Measurements from ENCODE around the gene PPP1R14C.

PPP1R14C gene

GRCh38 chr6:150182460-150183078 lies 39.7 kb downstream of the PPP1R14C start:
- Histone ChIP-seq H3K4me2 (ENCODE audit: low read length) (no peak overlapping the region), H3K18ac (ENCODE audit: low read length) (no peak overlapping the region), H3K23ac (ENCODE audit: low read length) (no peak overlapping the region), H2BK12ac (ENCODE audit: low read length) (no peak overlapping the region), H2AK5ac (ENCODE audit: low read length) (no peak overlapping the region), H4K8ac (ENCODE audit: low read depth, low read length) (no peak overlapping the region), H2BK5ac (ENCODE audit: low read depth, low read length, poor library complexity) (no peak overlapping the region), H2BK120ac (ENCODE audit: insufficient read depth, low read length, poor library complexity) (no peak overlapping the region), H3K9ac (ENCODE audit: low read length) (no peak overlapping the region), H3K79me2 (ENCODE audit: control insufficient read depth, insufficient read depth, low read length, poor library complexity) (no peaks in the 10 kb centered on the region), H3K4me1 (ENCODE audit: control insufficient read depth in 1 of 2, insufficient read depth in 2 of 2, low read length in 2 of 2) (peaks cover 5 to 7% of the 10 kb centered on the region in 2 experiments), H4K91ac (ENCODE audit: low read depth, low read length) (no peak overlapping the region), H3K27ac (ENCODE audit: low read depth, low read length) (no peak overlapping the region), H3K4ac (ENCODE audit: low read depth, low read length) (no peak overlapping the region), H3K14ac (ENCODE audit: low read length) (no peak overlapping the region), H3K4me3 (ENCODE audit: low read depth, low read length) (no peak overlapping the region), H3K27me3 (ENCODE audit: insufficient read depth, low read length) (no peaks in the 10 kb centered on the region), H4K12ac (ENCODE audit: low read depth, low read length) (no peak overlapping the region), H3K79me1 (ENCODE audit: low read length) (no peaks in the 10 kb centered on the region), H3K36me3 (ENCODE audit: control insufficient read depth in 1 of 2, insufficient read depth in 2 of 2, low read length in 2 of 2) (no peaks in the 10 kb centered on the region), H2AFZ (ENCODE audit: insufficient read depth, low read length, poor library complexity) (no peak overlapping the region), H3K9me3 (ENCODE audit: insufficient read depth, low read depth, low read length) (no peaks in the 10 kb centered on the region)
- no CpG with 5 or more reads among the region's 4 CpGs for WGBS (ENCODE audit: extremely low coverage, insufficient coverage, insufficient read length)
- no peak for DNase-seq

DNA sequence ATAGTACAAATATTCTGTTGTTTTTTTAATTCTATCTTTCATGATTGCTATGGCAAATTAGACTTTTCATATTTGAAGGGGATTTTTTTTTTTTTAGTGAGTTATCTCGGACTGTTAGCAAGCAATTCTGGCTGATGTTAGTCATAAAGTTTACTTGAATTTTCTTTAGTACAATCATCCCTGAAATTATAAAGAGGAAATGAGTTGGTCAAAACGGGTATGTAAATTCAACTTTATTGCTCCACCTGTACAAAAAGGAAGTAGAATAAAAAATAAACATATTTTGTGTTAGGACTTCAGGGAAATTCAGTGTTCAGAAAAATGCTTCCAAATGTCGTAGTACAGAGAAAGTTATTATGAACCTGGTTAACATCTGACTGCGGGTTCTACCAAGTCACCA lies 40.3 kb downstream of the PPP1R14C start:
- H3K18ac ChIP-seq (ENCODE audit: low read length) = no peak overlapping the region
- H3K79me1 ChIP-seq (ENCODE audit: low read length) = no peaks in the 10 kb centered on the region
- H3K9ac ChIP-seq (ENCODE audit: low read length) = no peak overlapping the region
- no peak overlapping the region for H3K4ac ChIP-seq (ENCODE audit: low read depth, low read length)
- H3K27ac ChIP-seq (ENCODE audit: low read depth, low read length) = no peak overlapping the region
- no peak overlapping the region for H4K91ac ChIP-seq (ENCODE audit: low read depth, low read length)
- DNase-seq = no peak
- no peaks in the 10 kb centered on the region for H3K27me3 ChIP-seq (ENCODE audit: insufficient read depth, low read length)
- H3K9me3 ChIP-seq (ENCODE audit: insufficient read depth, low read depth, low read length) = no peaks in the 10 kb centered on the region
- no peaks in the 10 kb centered on the region for H3K36me3 ChIP-seq (ENCODE audit: control insufficient read depth in 1 of 2, insufficient read depth in 2 of 2, low read length in 2 of 2)
- no peak overlapping the region for H2AFZ ChIP-seq (ENCODE audit: insufficient read depth, low read length, poor library complexity)
- H3K4me1 ChIP-seq (ENCODE audit: control insufficient read depth in 1 of 2, insufficient read depth in 2 of 2, low read length in 2 of 2) = peaks cover 1 to 2% of the 10 kb centered on the region in 2 experiments
- no peak overlapping the region for H3K4me2 ChIP-seq (ENCODE audit: low read length)
- H4K12ac ChIP-seq (ENCODE audit: low read depth, low read length) = no peak overlapping the region
- no peak overlapping the region for H2BK5ac ChIP-seq (ENCODE audit: low read depth, low read length, poor library complexity)
- H2BK120ac ChIP-seq (ENCODE audit: insufficient read depth, low read length, poor library complexity) = no peak overlapping the region
- H3K4me3 ChIP-seq (ENCODE audit: low read depth, low read length) = no peak overlapping the region
- H3K14ac ChIP-seq (ENCODE audit: low read length) = no peak overlapping the region
- no peaks in the 10 kb centered on the region for H3K79me2 ChIP-seq (ENCODE audit: control insufficient read depth, insufficient read depth, low read length, poor library complexity)
- H4K8ac ChIP-seq (ENCODE audit: low read depth, low read length) = no peak overlapping the region
- H3K23ac ChIP-seq (ENCODE audit: low read length) = no peak overlapping the region
- H2AK5ac ChIP-seq (ENCODE audit: low read length) = no peak overlapping the region
- no CpG with 5 or more reads among the region's 4 CpGs for WGBS (ENCODE audit: extremely low coverage, insufficient coverage, insufficient read length)
- H2BK12ac ChIP-seq (ENCODE audit: low read length) = no peak overlapping the region

- Histone ChIP-seq H2BK5ac (ENCODE audit: low read depth, low read length, poor library complexity) (no peak overlapping the region), H4K8ac (ENCODE audit: low read depth, low read length) (no peak overlapping the region), H4K91ac (ENCODE audit: low read depth, low read length) (no peak overlapping the region), H3K36me3 (ENCODE audit: control insufficient read depth in 1 of 2, insufficient read depth in 2 of 2, low read length in 2 of 2) (no peaks in the 10 kb centered on the region), H3K79me1 (ENCODE audit: low read length) (no peaks in the 10 kb centered on the region), H4K12ac (ENCODE audit: low read depth, low read length) (no peak overlapping the region), H3K14ac (ENCODE audit: low read length) (no peak overlapping the region), H3K27ac (ENCODE audit: low read depth, low read length) (no peak overlapping the region), H2AFZ (ENCODE audit: insufficient read depth, low read length, poor library complexity) (no peak overlapping the region), H3K27me3 (ENCODE audit: insufficient read depth, low read length) (no peaks in the 10 kb centered on the region), H3K4me1 (ENCODE audit: control insufficient read depth in 1 of 2, insufficient read depth in 2 of 2, low read length in 2 of 2) (no peaks in the 10 kb centered on the region), H2BK12ac (ENCODE audit: low read length) (no peak overlapping the region), H3K4me2 (ENCODE audit: low read length) (no peak overlapping the region), H3K4ac (ENCODE audit: low read depth, low read length) (no peak overlapping the region), H3K23ac (ENCODE audit: low read length) (no peak overlapping the region), H3K4me3 (ENCODE audit: low read depth, low read length) (no peak overlapping the region), H2AK5ac (ENCODE audit: low read length) (no peak overlapping the region), H3K79me2 (ENCODE audit: control insufficient read depth, insufficient read depth, low read length, poor library complexity) (no peaks in the 10 kb centered on the region), H3K18ac (ENCODE audit: low read length) (no peak overlapping the region), H2BK120ac (ENCODE audit: insufficient read depth, low read length, poor library complexity) (no peak overlapping the region), H3K9me3 (ENCODE audit: insufficient read depth, low read depth, low read length) (no peaks in the 10 kb centered on the region), H3K9ac (ENCODE audit: low read length) (no peak overlapping the region)
- no CpG with 5 or more reads among the region's 6 CpGs for WGBS (ENCODE audit: extremely low coverage, insufficient coverage, insufficient read length)
- DNase-seq = no peak
Observed at GRCh38 chr6:150183966-150184365, 41.1 kb downstream of the PPP1R14C start.

GRCh38 chr6:150184850-150185731 lies 42.2 kb downstream of the PPP1R14C start:
- no peak overlapping the region for H4K91ac ChIP-seq (ENCODE audit: low read depth, low read length)
- no CpG with 5 or more reads among the region's 10 CpGs for WGBS (ENCODE audit: extremely low coverage, insufficient coverage, insufficient read length)

More at GRCh38 chr6:150184850-150185731, 42.2 kb downstream of the PPP1R14C start:
- no peak overlapping the region for H3K4ac ChIP-seq (ENCODE audit: low read depth, low read length)
- H2AFZ ChIP-seq (ENCODE audit: insufficient read depth, low read length, poor library complexity) = no peak overlapping the region
- no peak overlapping the region for H4K8ac ChIP-seq (ENCODE audit: low read depth, low read length)
- H3K36me3 ChIP-seq (ENCODE audit: control insufficient read depth in 1 of 2, insufficient read depth in 2 of 2, low read length in 2 of 2) = no peaks in the 10 kb centered on the region
- no peak overlapping the region for H3K18ac ChIP-seq (ENCODE audit: low read length)
- H3K79me2 ChIP-seq (ENCODE audit: control insufficient read depth, insufficient read depth, low read length, poor library complexity) = no peaks in the 10 kb centered on the region
- no peak overlapping the region for H2AK5ac ChIP-seq (ENCODE audit: low read length)
- no peak for DNase-seq
- no peak overlapping the region for H2BK5ac ChIP-seq (ENCODE audit: low read depth, low read length, poor library complexity)
- no peak overlapping the region for H4K12ac ChIP-seq (ENCODE audit: low read depth, low read length)
- H3K14ac ChIP-seq (ENCODE audit: low read length) = no peak overlapping the region
- H3K23ac ChIP-seq (ENCODE audit: low read length) = no peak overlapping the region
- H3K4me3 ChIP-seq (ENCODE audit: low read depth, low read length) = no peak overlapping the region
- no peak overlapping the region for H2BK120ac ChIP-seq (ENCODE audit: insufficient read depth, low read length, poor library complexity)
- no peak overlapping the region for H3K4me2 ChIP-seq (ENCODE audit: low read length)
- H3K27ac ChIP-seq (ENCODE audit: low read depth, low read length) = no peak overlapping the region
- no peak overlapping the region for H2BK12ac ChIP-seq (ENCODE audit: low read length)
- H3K9ac ChIP-seq (ENCODE audit: low read length) = no peak overlapping the region
- no peaks in the 10 kb centered on the region for H3K79me1 ChIP-seq (ENCODE audit: low read length)
- H3K9me3 ChIP-seq (ENCODE audit: insufficient read depth, low read depth, low read length) = no peaks in the 10 kb centered on the region
- no peaks in the 10 kb centered on the region for H3K4me1 ChIP-seq (ENCODE audit: control insufficient read depth in 1 of 2, insufficient read depth in 2 of 2, low read length in 2 of 2)
- H3K27me3 ChIP-seq (ENCODE audit: insufficient read depth, low read length) = no peaks in the 10 kb centered on the region
